ENCODE data around the gene IMMP2L. TPM values are rescaled to one million over a fixed set of nuclear protein-coding genes. Genes with fewer than 3 reads are reported as not detected.

IMMP2L gene
- total RNA-seq, 1 donor, result 19.9 TPM

GRCh38 chr7:111229916-111230315 is 332.4 kb downstream of the IMMP2L start:
- Histone ChIP-seq H2AFZ (ENCODE audit: low read length) (no peak overlapping the region), H3K36me3 (ENCODE audit: insufficient read depth, low read length) (no peaks in the 10 kb centered on the region), H4K20me1 (ENCODE audit: insufficient read depth, low read length) (no peaks in the 10 kb centered on the region), H3K4me1 (ENCODE audit: insufficient read depth, low read length) (peaks cover 10% of the 10 kb centered on the region), H3K4me2 (ENCODE audit: insufficient read depth, low read length) (no peak overlapping the region), H3K9me3 (ENCODE audit: low read depth, low read length) (no peaks in the 10 kb centered on the region), H3K4me3 (ENCODE audit: insufficient read depth, low read length) (no peak overlapping the region), H3K27me3 (ENCODE audit: insufficient read depth, low read length) (no peaks in the 10 kb centered on the region), H3K27ac (ENCODE audit: low read depth, low read length) (no peak overlapping the region), H3K79me2 (ENCODE audit: insufficient read depth, low read length) (no peaks in the 10 kb centered on the region)
- no peak for TF ChIP-seq CTCF (IDR thresholded peaks at IDR 0.05; ENCODE audit: extremely low read depth, low read depth, low read length)
- no peak for DNase-seq (ENCODE audit: insufficient read length, low spot score, missing footprints)

- no peaks in the 10 kb centered on the region for H3K27me3 ChIP-seq (ENCODE audit: insufficient read depth, low read length)
- no peak overlapping the region for H3K27ac ChIP-seq (ENCODE audit: low read depth, low read length)
- H4K20me1 ChIP-seq (ENCODE audit: insufficient read depth, low read length), result no peaks in the 10 kb centered on the region
- TF ChIP-seq CTCF (IDR thresholded peaks at IDR 0.05; ENCODE audit: extremely low read depth, low read depth, low read length), result no peak
- H3K36me3 ChIP-seq (ENCODE audit: insufficient read depth, low read length), result no peaks in the 10 kb centered on the region
- no peak overlapping the region for H3K4me2 ChIP-seq (ENCODE audit: insufficient read depth, low read length)
- no peak overlapping the region for H3K4me3 ChIP-seq (ENCODE audit: insufficient read depth, low read length)
- H3K79me2 ChIP-seq (ENCODE audit: insufficient read depth, low read length), result no peaks in the 10 kb centered on the region
- H3K9me3 ChIP-seq (ENCODE audit: low read depth, low read length), result no peaks in the 10 kb centered on the region
- DNase-seq (ENCODE audit: insufficient read length, low spot score, missing footprints), result no peak
- H2AFZ ChIP-seq (ENCODE audit: low read length), result no peak overlapping the region
- peaks cover 16% of the 10 kb centered on the region for H3K4me1 ChIP-seq (ENCODE audit: insufficient read depth, low read length)
These were observed 333.0 kb downstream of the IMMP2L start for GRCh38 chr7:111229181-111229740.

GRCh38 chr7:111228437-111228836 is 333.9 kb downstream of the IMMP2L start:
- no peak for TF ChIP-seq CTCF (IDR thresholded peaks at IDR 0.05; ENCODE audit: extremely low read depth, low read depth, low read length)
- no peaks in the 10 kb centered on the region for H3K79me2 ChIP-seq (ENCODE audit: insufficient read depth, low read length)
- H4K20me1 ChIP-seq (ENCODE audit: insufficient read depth, low read length), result no peaks in the 10 kb centered on the region
- no peak for DNase-seq (ENCODE audit: insufficient read length, low spot score, missing footprints)
- no peaks in the 10 kb centered on the region for H3K36me3 ChIP-seq (ENCODE audit: insufficient read depth, low read length)
- no peaks in the 10 kb centered on the region for H3K27me3 ChIP-seq (ENCODE audit: insufficient read depth, low read length)
- peaks cover 16% of the 10 kb centered on the region for H3K4me1 ChIP-seq (ENCODE audit: insufficient read depth, low read length)
- no peak overlapping the region for H3K4me2 ChIP-seq (ENCODE audit: insufficient read depth, low read length)
- no peak overlapping the region for H3K4me3 ChIP-seq (ENCODE audit: insufficient read depth, low read length)
- H3K27ac ChIP-seq (ENCODE audit: low read depth, low read length), result no peak overlapping the region
- H3K9me3 ChIP-seq (ENCODE audit: low read depth, low read length), result no peaks in the 10 kb centered on the region
- H2AFZ ChIP-seq (ENCODE audit: low read length), result no peak overlapping the region

- Histone ChIP-seq H3K27me3 (ENCODE audit: insufficient read depth, low read length) (no peaks in the 10 kb centered on the region), H3K4me3 (ENCODE audit: insufficient read depth, low read length) (no peak overlapping the region), H2AFZ (ENCODE audit: low read length) (no peak overlapping the region), H3K4me2 (ENCODE audit: insufficient read depth, low read length) (no peak overlapping the region), H3K9me3 (ENCODE audit: low read depth, low read length) (no peaks in the 10 kb centered on the region), H3K79me2 (ENCODE audit: insufficient read depth, low read length) (no peaks in the 10 kb centered on the region), H3K36me3 (ENCODE audit: insufficient read depth, low read length) (no peaks in the 10 kb centered on the region), H4K20me1 (ENCODE audit: insufficient read depth, low read length) (no peaks in the 10 kb centered on the region), H3K27ac (ENCODE audit: low read depth, low read length) (no peak overlapping the region), H3K4me1 (ENCODE audit: insufficient read depth, low read length) (peaks cover 6% of the 10 kb centered on the region)
- no peak for DNase-seq (ENCODE audit: insufficient read length, low spot score, missing footprints)
- TF ChIP-seq CTCF (IDR thresholded peaks at IDR 0.05; ENCODE audit: extremely low read depth, low read depth, low read length), result no peak
These were observed 335.5 kb downstream of the IMMP2L start for GRCh38 chr7:111226800-111227199.

All from osteoblast (primary cell).